Frontal cortex (tissue), 4 donors: ENCODE data around the gene ADSS1. TPM values are rescaled to one million over a fixed set of nuclear protein-coding genes. Genes with fewer than 3 reads are reported as not detected.

Experiments
- DNase-seq, 2 donors: peaks; one replicate each; pipeline ENCODE4 v3.0.0; 2012; ENCODE audit warnings: low spot score in 2 of 2
- FAIRE-seq: peaks from 2 replicates; lab custom pipeline; 2012; peaks lifted over from hg19 to GRCh38; lab: Jason Lieb, UNC
- total RNA-seq: library from RNA; depleted of rRNA; stranded (reverse); fragments of >200 nt; gene quantifications from one replicate; pipeline ENCODE4 v1.2.3, GENCODE V29; 2014
- donor health status: control.
- donor health status: control.
- donor health status: control.

The ADSS1 gene
- total RNA-seq, 1 donor from 2014 or later = 1.6 TPM

DNA sequence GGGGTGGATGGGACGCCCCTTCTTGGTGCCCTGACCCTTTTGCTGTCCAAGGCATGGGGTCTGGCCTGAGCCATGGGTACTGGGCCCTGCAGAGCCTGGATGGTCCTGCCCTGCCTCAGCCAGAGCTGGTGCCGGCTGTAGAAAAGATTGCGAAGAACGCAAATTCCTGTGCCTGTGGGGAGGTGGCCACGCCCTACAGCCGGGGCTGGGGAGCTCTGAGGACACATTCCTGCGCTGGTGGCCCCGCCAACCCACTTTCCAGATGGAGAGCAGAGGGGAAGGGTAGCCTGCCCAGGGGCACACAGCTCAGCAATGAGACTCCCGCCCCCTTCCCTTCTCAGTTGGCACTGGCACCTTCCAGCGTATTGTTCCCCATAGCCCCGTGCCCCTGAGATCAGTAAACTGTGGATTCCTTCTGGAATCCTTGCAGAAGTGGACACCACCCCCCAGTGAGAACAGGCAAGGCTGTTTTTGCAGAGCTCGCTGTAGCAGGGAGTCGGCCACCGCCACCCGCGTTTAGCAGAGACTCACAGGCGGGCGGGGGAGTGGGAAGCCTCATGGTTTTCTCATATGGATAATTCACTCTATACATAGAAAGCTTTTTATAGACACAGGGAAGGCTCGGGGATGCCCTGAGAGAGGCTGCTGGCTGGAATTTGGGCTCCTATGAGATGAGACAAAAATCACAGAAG lies 26.0 kb upstream of the ADSS1 start:
- FAIRE-seq (no peak), DNase-seq (peak in 1 of 2 donors; percentile 65)

DNA sequence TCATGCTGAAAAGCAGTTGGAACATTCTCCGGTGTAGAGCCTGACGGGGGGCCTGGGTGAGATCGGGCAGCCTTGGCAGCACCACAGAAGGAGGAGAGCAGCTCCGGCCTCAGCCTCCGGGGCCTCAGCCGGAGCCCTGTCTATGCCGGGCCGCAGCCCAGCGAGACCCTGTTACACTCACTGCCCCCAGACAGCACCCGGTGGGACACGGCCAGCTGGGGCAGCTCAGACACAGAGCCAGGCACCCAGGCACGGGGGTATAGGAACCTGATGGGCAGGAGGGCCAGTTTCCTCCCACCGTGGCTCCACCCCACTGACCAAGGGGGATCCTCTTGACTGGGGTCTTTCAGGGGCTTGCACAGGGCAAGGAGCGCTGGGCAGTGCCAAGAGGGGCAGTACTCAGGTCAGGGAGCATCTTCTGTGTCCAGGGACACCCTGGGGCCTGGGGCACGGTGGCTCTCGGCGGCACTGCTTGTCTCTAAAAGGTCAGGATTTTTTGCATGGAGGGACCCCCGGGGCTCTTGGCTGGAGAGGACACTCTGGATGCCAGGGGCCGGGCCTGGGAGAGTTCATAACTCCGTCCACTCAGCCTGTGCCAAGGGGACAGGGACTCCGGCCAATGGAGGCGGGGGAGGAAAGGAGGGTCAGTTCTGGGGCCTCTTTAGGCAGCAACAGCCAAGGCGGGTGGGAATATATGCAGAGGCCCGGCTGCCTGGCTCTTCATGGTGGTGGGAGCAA lies 25.2 kb upstream of the ADSS1 start:
- no peak for FAIRE-seq
- DNase-seq = no peak

DNA sequence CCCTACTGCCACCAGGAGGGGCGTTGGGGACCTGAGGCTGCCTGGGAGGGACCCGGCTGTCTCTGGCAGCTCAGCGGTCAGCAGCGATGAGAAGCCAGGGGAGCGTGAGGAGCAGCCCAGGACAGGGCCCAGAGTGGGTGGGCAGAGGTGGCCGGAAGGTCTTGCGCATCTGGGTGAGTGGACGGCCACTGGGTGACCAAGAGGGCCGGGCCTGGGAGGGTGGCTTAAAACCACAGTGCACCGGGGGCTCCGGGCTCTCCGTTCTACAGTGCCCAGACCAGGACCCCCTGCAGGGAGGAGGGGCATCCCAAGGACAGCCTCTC lies 24.6 kb upstream of the ADSS1 start:
- DNase-seq (no peak), FAIRE-seq (no peak)

DNA sequence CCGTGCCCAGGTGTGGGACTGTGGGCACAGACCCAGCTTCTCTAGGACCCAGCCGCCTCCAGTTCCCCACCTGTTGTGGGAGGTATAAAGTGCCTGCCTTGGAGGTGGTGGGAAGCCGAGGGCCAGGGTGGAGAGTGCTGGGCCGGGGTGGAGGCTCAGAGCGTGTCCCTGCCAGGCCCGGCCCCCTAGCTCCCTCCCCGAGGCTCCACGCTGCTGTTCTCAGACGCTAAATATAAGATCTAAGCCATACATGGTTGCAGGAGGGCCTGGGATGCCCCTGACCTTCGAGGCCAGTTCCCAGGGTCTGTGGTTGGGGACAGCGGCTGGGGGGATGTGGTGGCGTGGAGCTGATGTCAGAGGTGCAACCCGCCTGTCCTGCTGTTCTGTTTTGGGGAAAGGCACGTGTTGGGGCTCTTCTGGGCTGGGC lies 23.8 kb upstream of the ADSS1 start:
- no peak for FAIRE-seq
- no peak for DNase-seq

DNA sequence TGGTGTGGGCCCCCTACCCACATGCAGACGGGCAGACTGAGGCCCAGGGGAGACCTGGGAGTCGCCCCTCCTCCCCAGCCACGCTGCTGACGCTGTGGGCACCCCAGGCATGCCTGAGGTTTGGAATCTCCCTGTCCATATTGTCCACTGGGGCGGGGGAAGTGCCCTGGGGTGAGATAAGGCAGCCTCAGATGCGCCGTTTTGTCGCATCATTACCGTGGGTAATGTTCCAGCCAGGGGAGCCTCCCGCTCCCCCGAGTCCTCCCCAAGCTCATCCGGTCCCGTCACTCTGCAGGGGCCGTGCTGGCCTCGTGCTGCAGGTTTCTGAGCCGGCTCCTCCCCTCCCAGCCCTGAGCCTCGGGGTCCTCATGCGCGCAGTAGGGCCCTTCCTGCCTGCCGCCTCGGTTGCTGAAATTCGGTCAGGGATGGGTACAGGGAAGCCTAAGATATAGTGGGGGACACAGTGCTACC lies 23.2 kb upstream of the ADSS1 start:
- FAIRE-seq = no peak
- no peak for DNase-seq

DNA sequence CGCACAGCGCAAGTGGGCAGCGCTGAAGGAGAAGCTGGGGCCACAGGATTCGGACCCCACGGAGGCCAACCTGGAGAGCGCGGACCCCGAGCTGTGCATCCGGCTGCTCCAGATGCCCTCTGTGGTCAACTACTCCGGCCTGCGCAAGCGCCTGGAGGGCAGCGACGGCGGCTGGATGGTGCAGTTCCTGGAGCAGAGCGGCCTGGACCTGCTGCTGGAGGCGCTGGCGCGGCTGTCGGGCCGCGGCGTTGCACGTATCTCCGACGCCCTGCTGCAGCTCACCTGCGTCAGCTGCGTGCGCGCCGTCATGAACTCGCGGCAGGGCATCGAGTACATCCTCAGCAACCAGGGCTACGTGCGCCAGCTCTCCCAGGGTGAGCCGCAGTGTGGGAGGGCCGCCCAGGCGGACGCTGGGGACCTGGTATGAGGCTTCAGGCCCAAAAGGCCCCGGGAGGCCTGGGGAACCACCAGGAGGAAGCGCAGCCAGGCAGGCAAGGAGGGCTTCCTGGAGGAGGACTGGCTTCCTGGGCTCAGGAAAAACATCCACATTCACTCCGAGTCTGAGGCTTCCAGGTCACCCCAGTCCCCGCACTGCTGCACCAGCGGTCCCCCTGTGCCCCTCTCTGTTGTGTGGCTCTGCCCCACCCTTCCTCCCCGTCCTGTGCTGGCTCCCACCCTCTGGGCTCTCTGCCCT lies 22.5 kb upstream of the ADSS1 start:
- FAIRE-seq = no peak
- no peak for DNase-seq

DNA sequence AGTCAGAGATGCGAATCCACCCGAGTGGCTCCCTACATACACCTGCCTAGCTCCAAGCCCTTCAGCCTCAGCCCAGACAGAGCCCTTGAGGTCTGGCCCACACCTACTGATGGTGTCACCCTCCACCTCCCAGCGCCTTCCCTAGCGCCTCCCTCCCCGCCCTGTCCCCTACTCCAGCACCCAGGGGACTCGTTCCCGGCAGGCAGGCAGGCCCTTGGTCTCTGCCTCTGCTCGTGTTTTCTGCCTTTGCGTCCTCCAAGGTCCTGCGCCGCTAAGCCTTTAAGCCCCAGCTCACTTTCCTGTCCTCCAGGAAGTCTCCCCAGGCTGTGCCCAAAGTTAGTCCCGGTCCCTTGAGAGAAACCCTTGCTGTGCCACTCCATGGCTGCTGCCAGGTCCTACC lies 21.9 kb upstream of the ADSS1 start:
- FAIRE-seq (no peak), DNase-seq (no peak)

DNA sequence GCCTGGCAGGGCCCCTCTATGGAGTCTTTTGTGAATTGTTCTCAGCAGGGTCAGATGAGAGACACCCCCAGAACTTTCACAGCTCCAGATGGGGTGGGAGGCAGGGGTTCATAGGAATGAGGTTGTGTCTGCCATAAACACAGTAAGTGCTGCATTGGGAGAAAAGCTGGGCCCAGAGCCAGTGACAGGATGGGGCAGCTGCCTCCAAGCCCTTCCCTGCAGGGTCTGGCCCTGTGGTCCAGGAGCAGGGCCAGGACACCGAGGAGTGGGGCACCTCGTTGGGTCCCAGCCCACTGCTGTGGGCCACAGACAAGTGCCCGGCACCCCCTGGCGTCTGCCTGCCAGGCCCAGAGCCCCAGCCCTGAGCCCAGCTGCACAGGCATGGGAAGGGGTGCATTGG lies 21.4 kb upstream of the ADSS1 start:
- FAIRE-seq (no peak), DNase-seq (no peak)

DNA sequence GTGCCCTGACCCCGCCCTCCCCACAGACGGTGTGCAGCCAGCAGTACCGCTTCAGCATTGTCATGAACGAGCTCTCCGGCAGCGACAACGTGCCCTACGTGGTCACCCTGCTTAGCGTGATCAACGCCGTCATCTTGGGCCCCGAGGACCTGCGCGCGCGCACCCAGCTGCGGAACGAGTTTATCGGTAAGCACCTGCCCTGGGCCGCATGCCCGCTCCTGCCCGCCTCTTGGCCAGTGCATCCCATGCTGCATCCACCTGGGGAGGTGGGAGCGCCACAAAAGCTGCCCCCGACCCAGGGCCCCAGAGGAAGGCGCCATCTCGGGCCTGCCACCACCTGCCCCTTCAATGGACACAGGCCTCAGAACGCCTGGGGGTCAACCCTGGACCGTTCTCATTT lies 20.8 kb upstream of the ADSS1 start:
- no peak for DNase-seq
- FAIRE-seq = no peak

DNA sequence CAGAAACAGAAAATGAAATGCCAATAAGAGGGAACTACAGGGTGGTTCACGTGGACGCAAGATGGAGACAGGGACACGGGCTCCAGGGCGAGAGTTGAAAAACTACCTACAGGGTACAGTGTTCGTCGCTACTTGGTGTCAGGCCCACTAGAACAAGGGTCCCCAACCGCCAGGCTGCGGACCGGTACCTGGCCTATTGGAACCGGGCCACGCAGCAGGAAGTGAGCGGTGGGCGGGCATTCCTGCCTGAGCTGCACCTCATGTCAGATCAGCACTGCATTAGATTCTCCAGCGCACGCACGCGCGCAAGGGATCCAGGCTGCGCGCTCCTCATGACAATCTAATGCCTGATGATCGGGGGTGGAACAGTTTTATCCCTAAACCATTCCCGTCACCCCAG lies 19.8 kb upstream of the ADSS1 start:
- FAIRE-seq (no peak), DNase-seq (no peak)

DNA sequence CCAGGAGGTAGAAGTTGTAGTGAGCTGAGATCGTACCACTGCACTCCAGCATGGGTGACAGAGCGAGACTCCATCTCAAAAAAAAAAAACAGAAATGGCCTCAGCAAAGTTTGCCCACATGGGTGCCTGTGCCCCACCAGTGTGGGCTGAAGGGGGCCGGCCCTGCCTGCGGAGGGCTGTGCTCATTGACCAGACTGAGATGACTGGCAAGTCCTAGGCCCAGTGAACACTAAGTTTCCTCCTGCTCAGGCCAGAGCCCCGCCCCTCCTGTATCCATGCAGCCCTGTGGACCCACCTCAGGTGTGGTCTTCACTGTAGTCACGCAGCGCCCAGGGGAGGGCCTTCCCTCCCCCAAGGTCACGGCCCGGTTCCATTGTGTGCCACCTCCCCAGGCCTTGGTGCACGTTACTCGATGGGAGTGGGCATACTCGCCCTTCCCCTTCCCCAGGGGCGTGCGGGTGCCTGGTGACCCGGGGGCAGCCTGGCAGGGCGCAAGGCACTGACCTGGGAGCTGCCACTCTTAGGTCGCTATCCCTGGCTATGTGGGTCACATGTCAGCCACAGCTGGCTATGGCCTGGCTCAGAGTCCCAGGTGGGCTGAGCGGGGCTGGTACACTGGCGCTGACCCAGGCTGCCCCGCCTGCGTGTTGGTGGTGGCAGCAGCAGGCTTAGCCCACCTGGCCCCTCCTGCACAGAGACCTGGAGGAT lies 18.5 kb upstream of the ADSS1 start:
- DNase-seq (no peak), FAIRE-seq (no peak)

DNA sequence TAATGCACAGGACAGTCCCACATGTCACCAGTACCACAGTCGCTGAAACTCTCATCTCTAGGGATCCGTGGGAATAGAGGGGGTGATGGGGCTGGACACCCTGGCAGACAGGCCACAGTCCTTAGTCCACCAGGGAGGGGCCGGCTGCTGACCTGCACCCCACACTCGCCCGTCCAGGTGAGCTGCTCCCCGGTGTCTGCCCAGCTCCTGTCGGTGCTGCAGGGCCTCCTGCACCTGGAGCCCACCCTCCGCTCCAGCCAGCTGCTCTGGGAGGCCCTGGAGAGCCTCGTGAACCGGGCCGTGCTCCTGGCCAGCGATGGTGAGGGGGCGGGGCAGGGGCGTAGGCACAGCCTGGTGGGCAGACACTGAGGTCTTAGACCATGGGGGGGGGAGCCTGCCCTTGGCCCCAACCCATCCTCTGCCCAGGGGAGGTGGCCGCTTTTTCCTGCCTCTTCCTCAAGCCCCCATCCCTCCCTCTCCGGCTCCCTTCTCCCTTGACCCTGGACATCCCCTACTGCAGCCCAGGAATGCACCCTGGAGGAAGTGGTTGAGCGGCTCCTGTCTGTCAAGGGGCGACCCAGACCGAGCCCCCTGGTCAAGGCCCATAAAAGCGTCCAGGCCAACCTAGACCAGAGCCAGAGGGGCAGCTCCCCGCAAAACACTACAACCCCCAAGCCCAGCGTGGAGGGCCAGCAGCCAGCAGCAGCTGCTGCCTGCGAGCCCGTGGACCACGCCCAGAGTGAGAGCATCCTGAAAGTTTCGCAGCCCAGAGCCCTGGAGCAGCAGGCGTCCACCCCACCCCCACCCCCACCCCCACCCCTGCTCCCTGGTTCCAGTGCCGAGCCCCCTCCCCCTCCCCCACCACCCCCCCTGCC lies 17.1 kb upstream of the ADSS1 start:
- FAIRE-seq = no peak
- DNase-seq = no peak

DNA sequence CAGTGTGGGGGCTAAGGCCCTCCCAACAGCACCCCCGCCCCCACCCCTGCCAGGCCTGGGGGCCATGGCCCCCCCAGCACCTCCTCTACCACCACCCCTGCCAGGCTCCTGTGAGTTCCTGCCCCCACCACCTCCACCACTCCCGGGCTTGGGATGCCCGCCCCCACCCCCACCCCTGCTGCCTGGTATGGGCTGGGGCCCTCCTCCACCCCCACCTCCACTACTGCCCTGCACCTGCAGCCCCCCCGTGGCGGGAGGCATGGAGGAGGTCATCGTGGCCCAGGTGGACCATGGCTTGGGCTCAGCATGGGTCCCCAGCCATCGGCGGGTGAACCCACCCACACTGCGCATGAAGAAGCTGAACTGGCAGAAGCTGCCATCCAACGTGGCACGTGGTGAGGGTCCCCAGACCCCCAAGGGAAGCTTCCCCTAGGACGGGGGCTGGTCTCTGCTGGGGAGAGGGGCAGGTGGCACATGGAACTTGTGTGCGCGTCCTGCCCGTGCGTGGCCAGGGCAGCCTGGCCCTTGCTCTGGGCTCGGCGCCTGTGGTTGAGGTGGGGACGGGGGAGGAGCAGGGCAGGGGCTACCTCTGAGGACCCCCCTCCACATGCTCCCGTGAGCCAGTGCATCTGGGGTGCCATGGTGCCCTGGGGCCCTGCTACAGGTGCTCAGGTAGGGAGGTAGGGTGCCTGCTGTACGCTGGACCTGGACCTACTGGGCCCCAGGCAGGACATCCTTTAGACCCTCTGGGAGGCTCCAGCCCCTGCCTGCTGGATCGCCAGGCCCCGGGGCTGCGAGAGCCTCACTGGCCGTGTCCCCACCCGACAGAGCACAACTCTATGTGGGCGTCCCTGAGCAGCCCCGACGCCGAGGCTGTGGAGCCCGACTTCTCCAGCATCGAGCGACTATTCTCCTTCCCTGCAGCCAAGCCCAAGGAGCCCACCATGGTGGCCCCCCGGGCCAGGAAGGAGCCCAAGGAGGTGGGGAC lies 16.1 kb upstream of the ADSS1 start:
- no peak for FAIRE-seq
- DNase-seq = no peak

DNA sequence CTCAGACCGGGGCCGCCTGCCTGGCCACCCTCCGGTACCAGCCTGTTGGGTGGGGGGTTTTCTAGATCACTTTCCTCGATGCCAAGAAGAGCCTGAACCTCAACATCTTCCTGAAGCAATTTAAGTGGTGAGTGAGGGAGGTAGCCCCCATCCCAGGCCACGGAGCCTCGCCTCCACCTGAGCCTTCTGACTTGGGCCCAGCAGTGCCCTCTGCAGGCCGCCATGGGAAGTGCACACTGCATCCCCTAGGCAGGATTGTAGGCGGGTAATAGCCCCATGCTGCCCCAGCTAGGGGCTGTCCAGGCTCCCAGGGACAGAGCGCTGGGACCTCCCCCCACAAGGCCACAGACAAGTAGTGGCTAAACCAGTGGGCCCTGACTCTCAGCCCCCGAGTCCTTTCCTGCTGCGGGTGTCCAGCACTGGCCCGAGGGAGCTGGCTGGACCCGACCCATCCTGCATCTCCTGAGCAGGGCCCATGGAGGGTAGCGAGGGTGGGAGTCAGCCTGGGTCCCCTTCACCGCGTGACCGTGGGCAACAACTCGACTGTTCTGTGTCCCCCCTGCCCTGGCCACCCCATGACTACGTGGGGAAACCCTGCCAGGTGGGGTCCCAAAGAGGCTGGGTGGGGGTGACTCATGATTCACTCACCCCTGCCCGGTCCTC lies 15.3 kb upstream of the ADSS1 start:
- DNase-seq = peak; percentile 89 to 93
- FAIRE-seq = no peak

DNA sequence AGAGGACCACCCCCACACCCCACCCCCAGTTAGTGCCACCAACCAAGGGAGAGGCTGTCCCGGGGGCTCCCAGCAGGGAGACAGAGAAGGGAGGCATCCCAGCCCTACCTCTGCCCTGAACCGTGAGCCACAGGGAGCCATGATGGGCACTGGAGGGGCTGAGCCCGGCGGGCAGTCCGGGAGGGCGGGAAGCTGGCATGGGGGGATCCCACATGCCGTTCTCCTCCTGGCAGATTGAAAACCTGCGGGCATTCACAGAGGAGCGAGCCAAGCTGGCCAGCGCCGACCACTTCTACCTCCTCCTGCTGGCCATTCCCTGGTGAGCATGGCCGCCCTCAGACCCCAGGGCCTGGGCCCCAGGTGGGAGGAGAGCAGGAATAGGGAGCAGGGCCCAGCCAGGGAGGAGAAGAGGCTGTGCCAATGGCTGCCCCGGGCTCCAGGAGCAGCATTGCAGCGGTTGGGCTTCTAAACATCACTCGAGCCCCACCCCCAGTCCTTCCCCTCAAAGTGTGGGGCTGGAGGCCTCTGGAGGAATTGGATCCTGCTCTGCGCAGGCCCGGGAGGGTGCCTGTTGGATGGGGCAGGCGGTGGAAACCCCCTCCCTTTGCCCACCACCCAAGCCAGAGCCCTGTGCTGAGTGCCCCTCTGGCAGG lies 14.5 kb upstream of the ADSS1 start:
- DNase-seq (no peak), FAIRE-seq (no peak)

DNA sequence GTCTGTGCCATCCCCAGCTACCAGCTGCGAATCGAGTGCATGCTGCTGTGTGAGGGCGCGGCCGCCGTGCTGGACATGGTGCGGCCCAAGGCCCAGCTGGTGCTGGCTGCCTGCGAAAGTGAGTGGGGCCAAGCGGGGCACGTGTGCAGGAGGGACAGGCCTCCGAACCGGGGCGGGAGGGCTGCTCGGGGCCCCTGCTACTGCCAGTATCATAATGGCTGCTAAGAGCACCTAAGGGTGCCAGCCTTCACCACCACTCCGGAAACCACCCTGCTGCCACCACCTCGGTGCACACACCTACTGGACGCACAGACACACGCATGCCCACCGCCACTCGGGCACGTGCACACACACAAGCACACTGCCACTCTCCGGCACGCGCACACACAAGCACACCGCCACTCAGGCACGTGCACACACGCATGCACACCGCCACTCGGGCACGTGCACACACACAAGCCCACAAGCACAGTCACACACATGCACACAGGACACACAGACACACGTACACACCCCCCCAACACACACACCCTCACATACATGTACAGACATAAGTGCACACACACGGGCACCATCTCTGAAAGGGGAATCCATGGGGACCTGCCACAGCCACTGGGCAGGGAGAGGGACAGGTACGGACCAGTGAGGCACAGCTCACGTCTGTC lies 13.8 kb upstream of the ADSS1 start:
- no peak for FAIRE-seq

More for the DNA sequence above, 13.8 kb upstream of the ADSS1 start:
- DNase-seq = no peak
